GM19438 (cell line): Measurements from ENCODE around the gene TIMM44.

ENCODE experiments used
- ATAC-seq: cut with Tn5 transposase; IDR thresholded peaks from one replicate; pipeline ENCODE4 v1.9.1; 2021; ENCODE audit warnings: low read depth; ENCODE audit not compliant: unreplicated experiment

The TIMM44 gene, protein sequence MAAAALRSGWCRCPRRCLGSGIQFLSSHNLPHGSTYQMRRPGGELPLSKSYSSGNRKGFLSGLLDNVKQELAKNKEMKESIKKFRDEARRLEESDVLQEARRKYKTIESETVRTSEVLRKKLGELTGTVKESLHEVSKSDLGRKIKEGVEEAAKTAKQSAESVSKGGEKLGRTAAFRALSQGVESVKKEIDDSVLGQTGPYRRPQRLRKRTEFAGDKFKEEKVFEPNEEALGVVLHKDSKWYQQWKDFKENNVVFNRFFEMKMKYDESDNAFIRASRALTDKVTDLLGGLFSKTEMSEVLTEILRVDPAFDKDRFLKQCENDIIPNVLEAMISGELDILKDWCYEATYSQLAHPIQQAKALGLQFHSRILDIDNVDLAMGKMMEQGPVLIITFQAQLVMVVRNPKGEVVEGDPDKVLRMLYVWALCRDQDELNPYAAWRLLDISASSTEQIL

DNA sequence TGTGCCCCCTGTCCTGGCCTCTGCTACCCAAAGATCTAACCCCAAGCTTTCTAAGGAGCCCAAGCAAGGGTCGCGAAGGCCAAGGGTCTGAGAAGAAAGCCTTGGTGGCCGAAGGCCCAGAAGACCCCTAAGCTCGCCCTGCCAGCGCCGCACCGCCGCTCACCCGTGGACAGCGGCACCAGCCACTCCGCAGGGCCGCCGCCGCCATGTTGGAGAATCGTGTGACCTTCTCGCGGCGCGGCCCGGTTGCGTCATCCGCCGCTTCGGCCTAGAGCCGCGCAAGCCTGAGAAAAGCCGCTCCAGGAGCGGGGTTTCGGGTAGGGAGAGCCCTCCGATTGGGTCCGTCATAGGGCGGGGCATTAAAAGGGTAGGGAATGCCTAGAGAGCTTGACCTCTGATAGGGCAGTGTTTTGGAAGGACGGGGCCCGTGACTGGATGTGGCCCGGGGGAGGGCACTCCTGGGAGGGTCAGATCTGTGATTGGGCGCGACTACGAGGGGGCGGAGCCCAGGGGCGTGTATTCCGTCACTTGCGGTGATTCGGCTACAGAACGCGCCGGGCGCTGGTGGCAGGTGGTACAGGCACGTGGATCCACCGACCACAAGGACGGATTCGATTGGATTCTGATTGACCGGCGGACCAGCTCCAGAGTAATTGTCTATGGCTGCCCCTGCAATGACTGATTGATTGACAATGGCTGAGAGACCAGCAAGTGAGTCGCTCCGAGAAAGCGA, at the start of gene TIMM44:
Gene TIMM44, minus strand, starts transcription at position 223 of the 733 bp plus-strand sequence. Its CDS starts 15 bp downstream, at position 208.
- peak; percentile 90 for ATAC-seq

DNA sequence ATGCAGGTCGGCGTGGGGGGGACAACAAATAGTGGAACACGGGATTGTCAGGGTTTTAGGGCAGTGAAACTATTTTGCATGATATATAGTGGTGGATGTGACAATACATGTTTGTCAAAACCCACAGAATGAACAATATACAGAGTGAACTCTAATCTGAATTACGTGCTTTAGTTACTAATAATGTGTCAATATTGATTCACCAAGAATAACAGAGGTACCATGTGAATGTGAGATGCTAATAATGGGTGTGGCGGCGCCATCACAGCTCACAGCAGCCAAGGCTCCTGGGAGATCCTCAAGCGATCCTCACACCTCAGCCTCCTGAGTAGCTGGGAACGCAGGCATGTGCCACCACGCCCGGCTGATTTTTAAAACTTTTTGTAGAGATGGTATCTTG, 49.1 kb upstream of the TIMM44 start:
- ATAC-seq: no peak

DNA sequence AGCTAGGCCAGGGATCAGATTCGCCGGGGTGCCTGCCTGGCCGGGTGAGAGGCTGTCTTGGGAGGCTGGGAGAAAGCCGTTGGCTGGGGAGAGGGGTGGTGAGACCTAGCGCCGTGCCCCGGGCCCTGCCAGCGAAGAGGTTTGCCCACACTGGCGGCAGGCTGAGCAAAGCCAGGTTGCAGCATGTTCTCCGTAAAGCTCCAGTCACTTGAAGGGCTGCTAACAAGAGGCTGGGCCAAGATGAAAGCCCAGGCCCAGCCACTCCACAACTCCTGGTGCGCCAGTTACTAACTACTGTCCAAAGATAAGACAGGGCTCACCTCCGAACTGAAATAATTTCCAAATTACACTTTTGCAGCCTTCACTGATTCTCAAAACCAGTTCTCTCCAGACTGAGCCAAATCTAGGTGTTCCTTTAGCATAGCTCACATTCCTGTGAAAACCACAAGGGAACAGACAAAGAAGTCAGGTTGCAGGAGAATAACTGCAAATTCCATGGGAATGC, 45.7 kb upstream of the TIMM44 start:
- no peak for ATAC-seq

DNA sequence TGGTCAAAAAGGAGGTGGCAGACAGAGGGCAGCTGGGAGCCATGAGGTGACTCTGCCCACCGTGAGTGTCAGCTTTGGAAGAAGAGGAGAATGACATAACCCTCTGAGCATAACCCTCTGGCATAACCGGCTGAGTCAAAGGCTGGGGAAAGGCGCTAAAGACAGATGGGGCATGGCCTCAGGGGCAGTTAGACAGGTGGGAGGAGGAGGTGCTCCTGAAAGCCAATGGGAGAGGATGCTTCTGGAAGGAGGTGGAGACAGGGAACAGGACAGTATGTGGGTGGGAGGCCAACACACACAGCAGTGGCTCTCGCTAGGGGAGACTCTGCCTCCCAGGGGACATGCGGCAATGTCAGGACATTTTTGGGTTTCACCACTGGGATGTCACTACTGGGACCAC, 44.8 kb upstream of the TIMM44 start:
- no peak for ATAC-seq

DNA sequence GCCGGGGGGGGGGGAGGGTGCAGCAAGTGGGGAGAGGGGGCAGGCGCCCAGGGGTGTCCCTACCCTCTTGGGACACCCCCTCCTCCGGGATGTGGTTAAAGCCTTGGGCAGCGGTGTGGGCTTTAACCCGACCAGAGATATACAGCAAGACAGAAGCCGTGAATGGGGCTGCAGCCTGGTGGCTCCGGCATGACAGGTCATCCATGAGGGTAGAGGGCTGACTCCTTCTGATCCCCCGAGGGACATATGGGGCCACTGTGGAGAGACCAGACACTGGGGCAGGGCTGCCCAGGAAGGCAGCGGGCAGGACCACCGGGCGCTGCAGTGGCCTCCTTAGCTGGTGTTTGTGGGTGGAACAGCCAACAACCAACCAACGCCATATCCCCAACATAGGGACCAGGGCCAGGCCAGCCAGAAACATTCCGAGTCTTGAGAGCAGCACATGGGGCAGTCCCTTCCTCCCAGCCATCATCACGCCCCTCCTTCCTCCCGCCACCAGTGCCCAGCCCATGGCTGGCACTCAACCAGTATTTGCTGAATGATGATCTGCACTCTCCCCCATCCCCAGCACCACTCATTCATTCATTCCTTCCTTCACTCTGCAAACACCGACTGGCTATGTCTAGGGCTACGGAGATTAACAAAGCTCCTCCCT, 43.8 kb upstream of the TIMM44 start:
- no peak for ATAC-seq

DNA sequence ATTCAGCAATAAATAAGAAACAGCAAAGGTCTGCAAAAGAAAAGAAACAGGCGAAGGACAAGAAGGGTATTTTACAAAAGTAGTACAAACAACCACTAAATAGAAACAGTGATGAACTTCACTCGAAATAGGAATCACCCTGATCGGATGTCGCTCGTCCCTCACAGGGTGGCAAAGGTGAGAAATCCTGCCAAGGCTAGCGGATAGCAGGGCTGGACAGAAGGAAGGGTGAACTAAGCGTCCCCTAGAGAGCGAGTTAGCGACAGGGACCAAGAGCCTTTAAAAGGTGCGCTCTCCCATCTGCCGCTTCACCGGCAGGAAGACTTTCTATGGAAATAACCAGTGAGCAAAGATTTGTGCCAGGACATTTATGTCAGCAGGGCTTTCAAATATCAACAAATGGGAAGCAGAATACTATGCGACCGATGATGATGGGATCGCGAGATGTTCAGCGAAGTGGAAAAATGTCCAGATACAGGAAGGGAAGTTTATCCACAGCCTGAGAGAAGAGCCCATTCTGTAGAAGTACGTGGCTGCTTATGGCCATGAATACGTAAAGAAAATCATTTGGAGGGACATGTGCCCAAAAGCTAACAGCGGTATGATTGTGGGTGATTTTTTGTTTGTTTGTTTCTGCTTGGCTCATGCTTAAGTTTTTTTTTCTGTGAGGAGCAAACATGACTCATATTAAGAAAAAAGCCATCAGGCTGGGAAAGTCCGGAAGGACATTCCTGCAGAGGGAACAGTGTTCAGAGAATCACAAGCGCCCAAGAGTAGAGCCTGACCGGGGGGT, 43.1 kb upstream of the TIMM44 start:
- ATAC-seq: no peak

DNA sequence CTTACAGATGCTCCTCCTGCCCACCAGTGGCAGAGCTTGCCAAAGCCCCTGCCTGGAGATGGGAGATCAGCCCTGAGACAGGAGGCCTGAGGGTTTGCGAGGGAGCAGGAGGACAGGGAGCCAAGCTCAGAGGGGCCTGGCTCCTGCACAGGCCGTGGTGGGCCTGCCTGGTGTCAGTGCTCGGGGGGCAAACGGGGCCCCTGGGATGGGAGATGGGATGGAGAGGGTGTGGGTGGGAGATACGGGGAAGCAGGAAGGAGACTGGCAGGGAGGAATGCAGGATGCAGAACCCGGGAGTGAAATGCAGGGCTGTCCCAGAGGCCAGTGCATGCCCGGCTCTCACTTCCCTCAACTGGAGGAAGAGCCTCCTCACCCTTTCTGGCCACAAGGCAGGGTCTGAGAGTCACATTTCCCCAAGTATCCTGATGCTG, 42.0 kb upstream of the TIMM44 start:
- no peak for ATAC-seq

DNA sequence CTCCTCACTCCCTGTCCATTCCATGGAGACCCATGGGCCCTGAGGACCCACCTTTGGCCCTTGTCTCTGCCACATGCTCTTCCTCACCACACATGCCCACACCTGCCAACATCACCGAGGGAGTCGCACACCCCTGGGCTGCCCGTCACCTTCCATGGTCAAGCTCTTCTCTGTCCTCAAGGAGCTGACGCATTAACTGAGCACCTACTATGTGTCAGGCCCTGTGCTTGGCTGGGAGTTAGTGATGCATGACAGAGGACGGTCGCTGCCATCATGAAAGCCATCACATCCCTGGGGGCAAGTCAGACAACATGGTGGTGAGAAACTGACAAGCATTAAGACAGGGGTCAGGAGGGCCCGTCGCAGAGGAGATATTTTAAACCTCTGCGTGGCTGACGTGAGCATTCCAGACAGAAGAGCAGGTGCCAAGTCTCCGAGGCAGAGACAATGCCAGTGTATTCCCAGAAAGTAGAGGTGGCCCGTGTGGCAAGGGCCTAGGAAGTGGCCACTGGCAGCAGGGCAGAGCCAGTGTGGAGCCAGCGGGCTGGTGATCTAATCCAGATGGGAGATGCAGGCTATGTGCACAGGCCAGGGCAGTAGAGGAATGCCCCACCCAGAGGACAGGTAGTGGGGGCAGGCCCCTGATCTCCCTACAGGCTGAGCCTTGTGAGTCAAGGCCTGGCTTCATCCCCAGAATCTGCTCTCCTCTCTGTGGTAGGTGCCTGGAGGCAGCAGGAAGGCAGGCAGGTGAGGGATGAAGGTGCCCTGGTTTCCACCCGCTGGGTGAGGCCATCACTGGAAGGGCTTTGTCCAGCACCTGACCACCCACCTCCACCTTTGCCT, 40.8 kb upstream of the TIMM44 start:
- ATAC-seq: no peak

DNA sequence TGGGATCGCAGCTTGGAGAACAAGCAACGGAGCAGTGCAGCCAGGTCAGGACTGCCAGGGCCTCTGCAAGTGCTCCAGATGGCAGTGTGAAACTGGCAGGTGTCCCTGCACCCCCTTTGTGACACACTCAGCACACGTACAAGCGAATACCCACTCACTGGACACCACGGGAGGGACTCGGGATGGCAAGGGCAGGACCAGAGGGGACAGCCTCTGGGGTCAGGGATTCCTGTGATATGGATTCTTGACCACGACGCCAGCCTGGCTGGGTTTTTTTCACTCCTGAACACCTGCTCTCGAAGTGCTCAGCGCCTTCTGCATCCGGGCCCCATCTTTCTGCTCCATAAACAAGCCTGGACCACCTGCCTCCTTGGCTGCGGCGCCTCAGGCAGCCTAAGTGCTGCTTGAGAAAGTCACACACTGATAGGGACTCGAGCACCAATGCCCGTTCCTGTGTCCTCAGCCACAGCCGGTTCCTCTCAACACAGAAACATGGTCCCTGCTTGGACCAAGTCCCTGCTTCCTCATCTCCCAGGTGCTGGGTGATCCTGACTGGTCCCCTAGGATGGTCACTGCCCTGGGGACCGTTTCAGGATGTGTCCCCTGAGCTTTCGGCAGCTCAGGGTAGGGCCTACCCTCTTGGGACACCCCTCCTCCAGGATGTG, 40.0 kb upstream of the TIMM44 start:
- ATAC-seq: no peak

DNA sequence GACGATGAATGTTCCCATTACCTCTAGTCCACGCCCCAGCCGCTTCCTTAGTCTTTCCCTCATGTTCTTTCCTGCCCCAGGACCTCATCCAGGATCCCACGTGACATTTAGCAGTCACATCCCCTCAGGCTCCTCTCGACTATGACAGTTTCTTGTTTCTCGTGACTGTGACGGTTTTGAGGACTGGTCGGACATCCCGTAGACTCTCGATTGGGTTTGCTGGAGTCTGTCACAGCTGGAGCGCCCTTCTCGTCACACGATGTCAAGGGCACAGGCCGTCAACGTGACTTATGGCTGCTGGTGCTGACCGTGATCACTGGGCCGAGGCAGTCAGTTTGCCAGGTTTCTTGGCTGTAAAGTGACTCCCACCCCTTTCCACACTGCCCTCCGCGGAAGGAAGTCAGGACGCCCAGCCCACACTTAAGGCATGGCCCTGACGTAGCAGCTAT, 39.2 kb upstream of the TIMM44 start:
- no peak for ATAC-seq

DNA sequence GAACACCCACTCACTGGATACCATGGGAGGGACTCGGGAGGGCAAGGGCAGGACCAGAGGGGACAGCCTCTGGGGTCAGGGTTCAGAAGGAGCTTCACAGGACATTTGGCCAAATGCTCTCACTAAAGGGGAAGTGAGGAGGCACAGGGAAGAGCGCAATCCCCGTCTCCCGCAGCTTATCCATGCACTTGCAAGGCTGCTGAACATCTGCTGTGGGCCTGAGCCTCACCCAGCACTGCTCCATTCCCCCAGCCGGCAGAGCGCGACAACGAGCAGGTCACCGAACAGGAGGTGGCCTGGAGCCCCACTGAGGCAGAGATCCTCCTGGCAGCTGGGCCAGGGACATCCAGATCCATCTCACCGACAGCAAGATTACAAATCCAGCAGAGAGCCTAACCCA, 38.6 kb upstream of the TIMM44 start:
- ATAC-seq: no peak

DNA sequence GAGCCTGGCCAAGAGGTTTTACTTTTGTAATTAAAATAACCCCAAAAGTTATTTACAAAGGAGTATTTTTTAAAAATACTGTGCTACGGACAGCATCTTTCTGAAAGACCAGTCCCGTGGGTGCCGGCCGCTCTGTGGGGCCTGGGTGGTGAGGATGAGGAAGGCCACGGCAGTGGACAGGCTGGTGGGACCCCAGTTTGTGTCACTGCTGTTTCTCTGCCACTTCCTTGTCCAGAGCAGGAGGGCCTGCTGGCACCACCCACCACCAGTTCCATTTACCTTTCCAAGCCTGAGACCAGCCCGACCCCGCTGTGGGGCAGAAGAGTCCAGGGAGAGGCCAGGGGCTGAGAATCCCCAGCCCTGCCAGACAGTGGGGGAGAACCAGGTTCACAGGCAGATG, 38.2 kb upstream of the TIMM44 start:
- no peak for ATAC-seq

DNA sequence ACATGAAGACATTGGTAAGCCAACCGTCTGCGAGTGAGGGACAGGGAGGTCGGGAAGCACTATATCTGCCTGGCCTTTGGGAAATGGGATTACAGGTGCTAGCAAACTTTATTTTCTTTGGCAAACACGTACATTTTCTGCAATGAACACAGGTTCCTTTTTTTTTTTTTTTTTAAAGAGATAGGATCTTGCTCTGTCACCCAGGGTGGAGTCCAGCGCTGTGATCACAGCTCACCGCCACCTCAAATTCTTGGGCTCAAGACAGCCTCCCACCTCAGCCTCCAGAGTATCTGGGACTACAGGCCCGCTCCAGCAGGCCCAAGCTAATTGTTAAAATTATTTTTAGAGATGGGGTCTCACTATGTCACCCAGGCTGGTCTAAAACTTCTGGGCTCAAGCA, 37.7 kb upstream of the TIMM44 start:
- no peak for ATAC-seq

DNA sequence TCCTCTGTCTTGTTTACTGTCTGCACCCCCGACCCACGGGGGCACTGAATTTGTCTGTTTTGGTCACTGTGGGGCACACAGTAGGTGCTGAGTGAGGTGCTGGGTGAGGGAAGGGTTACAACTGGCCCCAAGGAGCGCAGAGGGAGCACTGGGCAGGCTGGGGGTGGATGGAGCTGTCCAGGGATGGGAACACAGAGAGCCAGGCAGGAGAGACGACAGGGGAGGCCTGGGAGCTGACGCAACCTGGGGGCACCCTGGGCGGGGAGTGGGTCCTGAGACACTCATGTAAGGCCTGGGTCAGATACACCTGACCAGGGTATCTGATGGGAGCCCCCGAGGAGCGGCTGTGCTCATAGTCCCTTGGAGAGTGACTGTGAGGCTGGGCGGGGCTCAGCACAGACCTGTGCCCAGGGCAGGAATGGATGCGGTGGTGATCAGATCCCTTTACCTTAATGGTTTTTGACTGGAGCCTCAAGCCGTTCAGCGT, 37.2 kb upstream of the TIMM44 start:
- no peak for ATAC-seq

DNA sequence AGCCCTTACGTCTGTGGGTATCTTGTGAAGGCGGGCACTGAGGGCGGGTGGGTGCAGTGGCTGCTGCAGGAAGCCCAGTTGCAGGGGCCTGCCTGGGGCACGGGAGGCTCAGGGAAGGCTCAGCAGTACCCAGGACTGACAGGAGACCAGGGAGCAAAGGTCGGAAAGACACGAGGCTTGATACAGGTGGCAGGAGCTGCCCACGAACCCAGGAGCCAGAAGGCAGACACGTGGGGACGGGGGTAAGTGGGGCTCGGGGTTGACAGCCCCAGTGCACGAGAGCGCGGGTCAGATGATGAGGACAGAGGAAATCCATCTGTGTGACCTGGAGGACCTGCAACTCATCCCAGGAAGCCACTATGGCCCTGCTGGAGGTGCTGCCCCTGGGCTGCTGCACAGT, 36.7 kb upstream of the TIMM44 start:
- no peak for ATAC-seq

DNA sequence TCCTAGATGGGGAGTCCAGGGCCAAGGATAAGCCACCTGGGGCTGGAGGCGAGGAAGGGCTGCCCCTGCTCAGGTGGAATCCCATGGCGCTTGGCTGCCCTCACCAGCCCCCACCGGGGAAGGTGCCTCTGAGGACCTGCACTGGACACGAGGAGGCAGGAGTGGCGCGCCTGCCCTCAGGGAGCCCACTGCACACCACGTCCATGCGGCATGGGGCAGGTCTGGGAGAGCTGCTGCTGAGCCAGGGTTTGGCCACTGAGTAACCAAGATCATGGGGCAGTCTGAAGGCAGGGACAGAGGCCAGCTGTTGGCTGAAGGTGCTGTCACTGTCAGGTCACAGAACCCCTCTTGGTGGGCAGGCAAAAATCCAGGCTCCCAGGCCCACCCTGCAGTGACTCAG, 36.1 kb upstream of the TIMM44 start:
- no peak for ATAC-seq

DNA sequence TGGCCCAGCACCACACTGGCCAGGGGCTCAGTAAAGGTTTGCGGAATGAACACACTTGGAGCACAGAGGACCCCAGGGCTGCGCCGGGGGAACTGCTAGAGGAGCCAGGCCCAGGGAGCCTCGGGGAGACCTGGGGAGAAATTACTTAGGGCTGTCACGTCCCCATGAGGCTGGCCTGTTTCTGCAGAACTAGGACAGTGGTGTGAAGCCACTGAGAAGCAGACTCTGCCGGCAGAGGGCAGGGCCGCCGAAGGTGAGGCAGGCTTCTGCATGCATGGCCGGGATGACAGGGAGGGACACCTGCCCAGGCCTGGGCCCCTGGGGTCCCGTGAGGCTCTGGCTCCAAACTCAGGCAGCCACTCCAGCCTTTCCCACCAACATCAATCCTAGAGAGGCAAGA, 35.5 kb upstream of the TIMM44 start:
- no peak for ATAC-seq

DNA sequence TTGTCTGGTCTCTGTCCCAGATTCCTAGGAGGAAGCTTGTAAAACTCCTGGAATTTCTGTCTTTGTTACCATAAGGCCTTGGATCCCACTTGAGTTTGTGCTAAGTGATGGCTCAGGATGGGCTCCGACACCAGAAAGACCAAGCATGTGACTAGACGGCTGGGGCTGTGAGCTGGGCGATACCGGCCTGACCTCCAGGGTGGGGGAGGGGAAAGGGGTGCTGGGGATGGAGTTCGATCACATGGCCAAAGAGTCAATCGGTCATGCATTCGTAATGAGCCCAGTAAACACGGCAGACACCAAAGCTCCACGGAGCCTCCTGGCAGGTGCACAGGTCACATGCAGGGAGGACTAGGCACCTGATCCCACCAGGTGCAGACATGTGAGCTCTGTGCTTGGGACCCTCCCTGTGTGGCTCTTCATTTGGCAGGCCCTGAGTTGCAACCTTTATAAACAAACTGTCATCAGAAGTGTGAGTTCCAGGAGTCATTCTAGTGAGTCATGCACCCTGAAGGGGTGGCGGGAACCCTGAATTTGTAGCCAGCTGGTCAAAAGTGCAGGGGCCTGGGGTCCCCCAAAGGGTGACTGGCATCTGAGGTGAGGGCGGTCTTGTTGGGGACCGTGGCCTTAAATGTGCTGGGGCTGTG, 34.8 kb upstream of the TIMM44 start:
- no peak for ATAC-seq
